Activated CD4-positive, alpha-beta T cell treated with anti-CD3 and anti-CD28 coated beads, Interleukin-2, amount 50 U/mL, for 4 hours (primary cell): ENCODE measurements around the gene ZNF292.
"Not testable (repeated sequence)": the region's sequence is repeated elsewhere in the genome, so short reads cannot be mapped to it uniquely, and the experiment has no call there.

Source experiments
- DNase-seq, 2 experiments: peaks; one replicate each; pipeline ENCODE4 v3.0.0-alpha.2; 2020

Gene ZNF292

GRCh38 chr6:87220997-87221396 is 65.6 kb downstream of the ZNF292 start:
- no peak for DNase-seq

GRCh38 chr6:87222676-87223075 is 67.3 kb downstream of the ZNF292 start:
- DNase-seq: no peak

- DNase-seq: no peak
These were observed 69.6 kb downstream of the ZNF292 start for GRCh38 chr6:87224971-87225370.

- DNase-seq: no peak
These were observed 70.1 kb downstream of the ZNF292 start for GRCh38 chr6:87225511-87225910.

- no peak for DNase-seq
These were observed 70.6 kb downstream of the ZNF292 start for GRCh38 chr6:87225937-87226336.

GRCh38 chr6:87230801-87231200 is 75.4 kb downstream of the ZNF292 start:
- DNase-seq: no peak

GRCh38 chr6:87237804-87238203 is 82.4 kb downstream of the ZNF292 start:
- no peak for DNase-seq

- DNase-seq: not testable (repeated sequence)
These were observed 83.8 kb downstream of the ZNF292 start for GRCh38 chr6:87239098-87239635.

- DNase-seq: no peak
These were observed 85.9 kb downstream of the ZNF292 start for GRCh38 chr6:87241304-87241703.

GRCh38 chr6:87242311-87242710 is 86.9 kb downstream of the ZNF292 start:
- DNase-seq: no peak

- DNase-seq: no peak
These were observed 88.4 kb downstream of the ZNF292 start for GRCh38 chr6:87243812-87244211.

- DNase-seq: no peak
These were observed 89.0 kb downstream of the ZNF292 start for GRCh38 chr6:87244380-87244779.

- no peak for DNase-seq
These were observed 94.7 kb downstream of the ZNF292 start for GRCh38 chr6:87250019-87250418.

GRCh38 chr6:87251225-87251624 is 95.9 kb downstream of the ZNF292 start:
- DNase-seq: no peak

GRCh38 chr6:87251725-87252124 is 96.4 kb downstream of the ZNF292 start:
- no peak for DNase-seq

- no peak for DNase-seq
These were observed 101.7 kb downstream of the ZNF292 start for GRCh38 chr6:87257046-87257445.

GRCh38 chr6:87257565-87257964 is 102.2 kb downstream of the ZNF292 start:
- DNase-seq: no peak

- DNase-seq: no peak
These were observed 102.6 kb downstream of the ZNF292 start for GRCh38 chr6:87257975-87258374.

- DNase-seq: no peak
These were observed 104.4 kb downstream of the ZNF292 start for GRCh38 chr6:87259791-87260190.

GRCh38 chr6:87261534-87261933 is 106.2 kb downstream of the ZNF292 start:
- DNase-seq: no peak

- DNase-seq: no peak
These were observed 109.1 kb downstream of the ZNF292 start for GRCh38 chr6:87264481-87264880.

GRCh38 chr6:87274660-87275274 is 119.4 kb downstream of the ZNF292 start:
- DNase-seq: no peak

GRCh38 chr6:87276624-87277023 is 121.3 kb downstream of the ZNF292 start:
- DNase-seq: no peak

- DNase-seq: no peak
These were observed 121.8 kb downstream of the ZNF292 start for GRCh38 chr6:87277123-87277522.

- no peak for DNase-seq
These were observed 123.8 kb downstream of the ZNF292 start for GRCh38 chr6:87279196-87279595.
